HEK293 (cell line): ENCODE measurements around the gene RABEP1.
A peak's percentile ranks its signal among the peaks of the same experiment; 100 is the strongest.

Experiments used
- HOXD13 ChIP-seq: sonication (generic); formaldehyde crosslinking; IDR thresholded peaks from 2 replicates; pipeline ENCODE4 v1.8.0; 2022; ENCODE audit warnings: missing genetic modification reagents, borderline replicate concordance
- SP7 ChIP-seq: fragments of 450-650 bp; formaldehyde crosslinking; IDR thresholded peaks from 2 replicates; pipeline ENCODE4 v1.5.1; 2016; ENCODE audit warnings: missing biosample characterization, missing genetic modification characterization
- ZFP3 ChIP-seq: fragments of 450-650 bp; formaldehyde crosslinking; IDR thresholded peaks from 2 replicates; pipeline ENCODE4 v1.5.1; 2016; ENCODE audit warnings: low read depth, missing biosample characterization, missing genetic modification characterization
- ZFP69B ChIP-seq: fragments of 450-650 bp; formaldehyde crosslinking; IDR thresholded peaks from 2 replicates; pipeline ENCODE4 v1.5.1; 2016; ENCODE audit warnings: missing biosample characterization, missing genetic modification characterization
- ZNF146 ChIP-seq: fragments of 450-650 bp; formaldehyde crosslinking; IDR thresholded peaks from 2 replicates; pipeline ENCODE4 v1.5.1; 2016; ENCODE audit warnings: missing biosample characterization, missing genetic modification characterization
- ZNF174 ChIP-seq: fragments of 450-650 bp; formaldehyde crosslinking; IDR thresholded peaks from 2 replicates; pipeline ENCODE4 v1.5.0; 2017; ENCODE audit warnings: missing biosample characterization, mild to moderate bottlenecking, missing genetic modification characterization
- ZNF175 ChIP-seq: fragments of 450-650 bp; formaldehyde crosslinking; IDR thresholded peaks from 2 replicates; pipeline ENCODE4 v1.5.1; 2016; ENCODE audit warnings: missing biosample characterization, missing genetic modification characterization
- ZNF2 ChIP-seq: fragments of 450-650 bp; formaldehyde crosslinking; IDR thresholded peaks from 2 replicates; pipeline ENCODE4 v1.5.1; 2016; ENCODE audit warnings: missing biosample characterization, missing genetic modification characterization
- ZNF202 ChIP-seq: fragments of 450-650 bp; formaldehyde crosslinking; IDR thresholded peaks from 2 replicates; pipeline ENCODE4 v1.5.1; 2016; ENCODE audit warnings: missing biosample characterization, missing genetic modification characterization, borderline replicate concordance
- ZNF211 ChIP-seq: fragments of 450-650 bp; formaldehyde crosslinking; IDR thresholded peaks from 2 replicates; pipeline ENCODE4 v1.5.1; 2016; ENCODE audit warnings: low read depth, missing biosample characterization, missing genetic modification characterization
- ZNF404 ChIP-seq: fragments of 450-650 bp; formaldehyde crosslinking; IDR thresholded peaks from 2 replicates; pipeline ENCODE4 v1.5.1; 2017; ENCODE audit warnings: missing biosample characterization, missing genetic modification characterization
- ZNF416 ChIP-seq: fragments of 450-650 bp; formaldehyde crosslinking; IDR thresholded peaks from 2 replicates; pipeline ENCODE4 v1.5.1; 2016; ENCODE audit warnings: missing biosample characterization, missing genetic modification characterization
- ZNF510 ChIP-seq: fragments of 450-650 bp; formaldehyde crosslinking; IDR thresholded peaks from 2 replicates; pipeline ENCODE4 v1.5.1; 2018; ENCODE audit warnings: mild to moderate bottlenecking, missing genetic modification characterization, missing biosample characterization; ENCODE audit not compliant: insufficient replicate concordance
- ZNF548 ChIP-seq: fragments of 450-650 bp; formaldehyde crosslinking; IDR thresholded peaks from 2 replicates; pipeline ENCODE4 v1.5.1; 2016; ENCODE audit warnings: missing biosample characterization, missing genetic modification characterization
- ZNF600 ChIP-seq: fragments of 450-650 bp; formaldehyde crosslinking; IDR thresholded peaks from 2 replicates; pipeline ENCODE4 v1.5.1; 2016; ENCODE audit warnings: missing biosample characterization, missing genetic modification characterization
- ZNF776 ChIP-seq: fragments of 450-650 bp; formaldehyde crosslinking; IDR thresholded peaks from 2 replicates; pipeline ENCODE4 v1.5.0; 2017; ENCODE audit warnings: missing biosample characterization, missing genetic modification characterization, borderline replicate concordance
- TF ChIP-seq, protein P1 (sequence below): fragments of 450-650 bp; formaldehyde crosslinking; IDR thresholded peaks from 2 replicates; pipeline ENCODE4; 2016; ENCODE audit warnings: missing biosample characterization, missing genetic modification characterization
- TF ChIP-seq, protein P2 (sequence below): fragments of 450-650 bp; formaldehyde crosslinking; IDR thresholded peaks from 2 replicates; pipeline ENCODE4 v1.5.0; 2017; ENCODE audit warnings: missing biosample characterization, missing genetic modification characterization, borderline replicate concordance
- TF ChIP-seq, protein P3 (sequence below): fragments of 450-650 bp; formaldehyde crosslinking; IDR thresholded peaks from 2 replicates; pipeline ENCODE4 v1.5.1; 2016; ENCODE audit warnings: missing biosample characterization, missing genetic modification characterization
- TF ChIP-seq, protein P4 (sequence below): fragments of 450-650 bp; formaldehyde crosslinking; IDR thresholded peaks from 2 replicates; pipeline ENCODE4 v1.5.1; 2016; ENCODE audit warnings: missing biosample characterization, missing genetic modification characterization
- TF ChIP-seq, protein P5 (sequence below): fragments of 450-650 bp; formaldehyde crosslinking; IDR thresholded peaks from 2 replicates; pipeline ENCODE4 v1.5.1; 2016; ENCODE audit warnings: missing biosample characterization, missing genetic modification characterization
- TF ChIP-seq, protein P6 (sequence below): fragments of 450-650 bp; IDR thresholded peaks from 2 replicates; pipeline ENCODE4 v1.5.1; 2018; ENCODE audit warnings: missing biosample characterization, mild to moderate bottlenecking, missing genetic modification characterization
- TF ChIP-seq, protein P7 (sequence below): fragments of 450-650 bp; formaldehyde crosslinking; IDR thresholded peaks from 2 replicates; pipeline ENCODE4 v1.5.1; 2016; ENCODE audit warnings: missing biosample characterization, missing genetic modification characterization

The RABEP1 gene

DNA sequence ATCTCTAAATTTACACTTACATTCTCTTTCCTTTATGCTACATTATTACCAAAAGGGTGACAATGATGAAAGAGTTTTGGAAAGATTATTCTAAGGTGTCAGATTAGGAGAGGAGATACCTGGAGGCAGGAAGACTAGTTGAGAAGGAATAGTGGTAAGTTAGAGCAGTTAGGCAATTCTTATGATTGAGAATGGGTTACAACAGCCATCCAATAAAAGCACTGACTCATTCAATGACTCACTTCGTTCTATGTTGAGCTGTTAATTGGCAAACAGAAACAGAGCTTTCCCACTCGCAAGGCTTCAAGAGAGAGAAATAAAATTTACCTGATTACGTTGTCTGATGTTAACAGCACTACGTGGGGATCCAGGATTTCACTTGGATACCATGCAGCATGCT, 131.6 kb downstream of the RABEP1 start (continued):
- TF ChIP-seq, protein P1, sequence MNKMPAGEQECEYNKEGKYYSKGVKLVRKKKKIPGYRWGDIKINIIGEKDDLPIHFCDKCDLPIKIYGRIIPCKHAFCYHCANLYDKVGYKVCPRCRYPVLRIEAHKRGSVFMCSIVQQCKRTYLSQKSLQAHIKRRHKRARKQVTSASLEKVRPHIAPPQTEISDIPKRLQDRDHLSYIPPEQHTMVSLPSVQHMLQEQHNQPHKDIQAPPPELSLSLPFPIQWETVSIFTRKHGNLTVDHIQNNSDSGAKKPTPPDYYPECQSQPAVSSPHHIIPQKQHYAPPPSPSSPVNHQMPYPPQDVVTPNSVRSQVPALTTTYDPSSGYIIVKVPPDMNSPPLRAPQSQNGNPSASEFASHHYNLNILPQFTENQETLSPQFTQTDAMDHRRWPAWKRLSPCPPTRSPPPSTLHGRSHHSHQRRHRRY, result no peak
- TF ChIP-seq ZNF404 (tag by site-specific recombination) (no peak), ZFP69B (tag by site-specific recombination) (0 out of 2 replicates have a peak, but pooled peaks have one; percentile 57), ZNF175 (no peak), ZNF548 (tag by site-specific recombination) (no peak), ZNF776 (tag by site-specific recombination) (no peak), ZNF600 (tag by site-specific recombination) (peak; percentile 94), ZNF211 (tag by site-specific recombination) (no peak), SP7 (tag by site-specific recombination) (peak; percentile 91), ZNF174 (tag by site-specific recombination) (no peak), ZNF416 (tag by site-specific recombination) (no peak), ZFP3 (no peak), ZNF2 (tag by site-specific recombination) (0 out of 2 replicates have a peak, but pooled peaks have one; percentile 49), ZNF510 (tag by site-specific recombination) (no peak), HOXD13 (CRISPR knock-in tag) (no peak), ZNF146 (tag by site-specific recombination) (peak; percentile 66), ZNF202 (tag by site-specific recombination) (no peak)
- TF ChIP-seq, protein P2, sequence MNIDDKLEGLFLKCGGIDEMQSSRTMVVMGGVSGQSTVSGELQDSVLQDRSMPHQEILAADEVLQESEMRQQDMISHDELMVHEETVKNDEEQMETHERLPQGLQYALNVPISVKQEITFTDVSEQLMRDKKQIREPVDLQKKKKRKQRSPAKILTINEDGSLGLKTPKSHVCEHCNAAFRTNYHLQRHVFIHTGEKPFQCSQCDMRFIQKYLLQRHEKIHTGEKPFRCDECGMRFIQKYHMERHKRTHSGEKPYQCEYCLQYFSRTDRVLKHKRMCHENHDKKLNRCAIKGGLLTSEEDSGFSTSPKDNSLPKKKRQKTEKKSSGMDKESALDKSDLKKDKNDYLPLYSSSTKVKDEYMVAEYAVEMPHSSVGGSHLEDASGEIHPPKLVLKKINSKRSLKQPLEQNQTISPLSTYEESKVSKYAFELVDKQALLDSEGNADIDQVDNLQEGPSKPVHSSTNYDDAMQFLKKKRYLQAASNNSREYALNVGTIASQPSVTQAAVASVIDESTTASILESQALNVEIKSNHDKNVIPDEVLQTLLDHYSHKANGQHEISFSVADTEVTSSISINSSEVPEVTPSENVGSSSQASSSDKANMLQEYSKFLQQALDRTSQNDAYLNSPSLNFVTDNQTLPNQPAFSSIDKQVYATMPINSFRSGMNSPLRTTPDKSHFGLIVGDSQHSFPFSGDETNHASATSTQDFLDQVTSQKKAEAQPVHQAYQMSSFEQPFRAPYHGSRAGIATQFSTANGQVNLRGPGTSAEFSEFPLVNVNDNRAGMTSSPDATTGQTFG (tag by site-specific recombination), result no peak
- TF ChIP-seq, protein P3, sequence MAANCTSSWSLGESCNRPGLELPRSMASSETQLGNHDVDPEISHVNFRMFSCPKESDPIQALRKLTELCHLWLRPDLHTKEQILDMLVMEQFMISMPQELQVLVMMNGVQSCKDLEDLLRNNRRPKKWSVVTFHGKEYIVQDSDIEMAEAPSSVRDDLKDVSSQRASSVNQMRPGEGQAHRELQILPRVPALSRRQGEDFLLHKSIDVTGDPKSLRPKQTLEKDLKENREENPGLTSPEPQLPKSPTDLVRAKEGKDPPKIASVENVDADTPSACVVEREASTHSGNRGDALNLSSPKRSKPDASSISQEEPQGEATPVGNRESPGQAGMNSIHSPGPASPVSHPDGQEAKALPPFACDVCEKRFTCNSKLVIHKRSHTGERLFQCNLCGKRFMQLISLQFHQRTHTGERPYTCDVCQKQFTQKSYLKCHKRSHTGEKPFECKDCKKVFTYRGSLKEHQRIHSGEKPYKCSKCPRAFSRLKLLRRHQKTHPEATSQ, result no peak
- TF ChIP-seq, protein P4, sequence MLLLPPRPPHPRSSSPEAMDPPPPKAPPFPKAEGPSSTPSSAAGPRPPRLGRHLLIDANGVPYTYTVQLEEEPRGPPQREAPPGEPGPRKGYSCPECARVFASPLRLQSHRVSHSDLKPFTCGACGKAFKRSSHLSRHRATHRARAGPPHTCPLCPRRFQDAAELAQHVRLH (tag by site-specific recombination), result no peak
- TF ChIP-seq, protein P5, sequence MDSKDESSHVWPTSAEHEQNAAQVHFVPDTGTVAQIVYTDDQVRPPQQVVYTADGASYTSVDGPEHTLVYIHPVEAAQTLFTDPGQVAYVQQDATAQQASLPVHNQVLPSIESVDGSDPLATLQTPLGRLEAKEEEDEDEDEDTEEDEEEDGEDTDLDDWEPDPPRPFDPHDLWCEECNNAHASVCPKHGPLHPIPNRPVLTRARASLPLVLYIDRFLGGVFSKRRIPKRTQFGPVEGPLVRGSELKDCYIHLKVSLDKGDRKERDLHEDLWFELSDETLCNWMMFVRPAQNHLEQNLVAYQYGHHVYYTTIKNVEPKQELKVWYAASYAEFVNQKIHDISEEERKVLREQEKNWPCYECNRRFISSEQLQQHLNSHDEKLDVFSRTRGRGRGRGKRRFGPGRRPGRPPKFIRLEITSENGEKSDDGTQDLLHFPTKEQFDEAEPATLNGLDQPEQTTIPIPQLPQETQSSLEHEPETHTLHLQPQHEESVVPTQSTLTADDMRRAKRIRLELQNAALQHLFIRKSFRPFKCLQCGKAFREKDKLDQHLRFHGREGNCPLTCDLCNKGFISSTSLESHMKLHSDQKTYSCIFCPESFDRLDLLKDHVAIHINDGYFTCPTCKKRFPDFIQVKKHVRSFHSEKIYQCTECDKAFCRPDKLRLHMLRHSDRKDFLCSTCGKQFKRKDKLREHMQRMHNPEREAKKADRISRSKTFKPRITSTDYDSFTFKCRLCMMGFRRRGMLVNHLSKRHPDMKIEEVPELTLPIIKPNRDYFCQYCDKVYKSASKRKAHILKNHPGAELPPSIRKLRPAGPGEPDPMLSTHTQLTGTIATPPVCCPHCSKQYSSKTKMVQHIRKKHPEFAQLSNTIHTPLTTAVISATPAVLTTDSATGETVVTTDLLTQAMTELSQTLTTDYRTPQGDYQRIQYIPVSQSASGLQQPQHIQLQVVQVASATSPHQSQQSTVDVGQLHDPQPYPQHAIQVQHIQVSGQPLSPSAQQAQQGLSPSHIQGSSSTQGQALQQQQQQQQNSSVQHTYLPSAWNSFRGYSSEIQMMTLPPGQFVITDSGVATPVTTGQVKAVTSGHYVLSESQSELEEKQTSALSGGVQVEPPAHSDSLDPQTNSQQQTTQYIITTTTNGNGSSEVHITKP, result peak; percentile 60; the same call in 1 of the 2 replicates
- TF ChIP-seq, protein P6, sequence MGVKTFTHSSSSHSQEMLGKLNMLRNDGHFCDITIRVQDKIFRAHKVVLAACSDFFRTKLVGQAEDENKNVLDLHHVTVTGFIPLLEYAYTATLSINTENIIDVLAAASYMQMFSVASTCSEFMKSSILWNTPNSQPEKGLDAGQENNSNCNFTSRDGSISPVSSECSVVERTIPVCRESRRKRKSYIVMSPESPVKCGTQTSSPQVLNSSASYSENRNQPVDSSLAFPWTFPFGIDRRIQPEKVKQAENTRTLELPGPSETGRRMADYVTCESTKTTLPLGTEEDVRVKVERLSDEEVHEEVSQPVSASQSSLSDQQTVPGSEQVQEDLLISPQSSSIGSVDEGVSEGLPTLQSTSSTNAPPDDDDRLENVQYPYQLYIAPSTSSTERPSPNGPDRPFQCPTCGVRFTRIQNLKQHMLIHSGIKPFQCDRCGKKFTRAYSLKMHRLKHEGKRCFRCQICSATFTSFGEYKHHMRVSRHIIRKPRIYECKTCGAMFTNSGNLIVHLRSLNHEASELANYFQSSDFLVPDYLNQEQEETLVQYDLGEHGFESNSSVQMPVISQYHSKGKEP, result no peak
- TF ChIP-seq, protein P7, sequence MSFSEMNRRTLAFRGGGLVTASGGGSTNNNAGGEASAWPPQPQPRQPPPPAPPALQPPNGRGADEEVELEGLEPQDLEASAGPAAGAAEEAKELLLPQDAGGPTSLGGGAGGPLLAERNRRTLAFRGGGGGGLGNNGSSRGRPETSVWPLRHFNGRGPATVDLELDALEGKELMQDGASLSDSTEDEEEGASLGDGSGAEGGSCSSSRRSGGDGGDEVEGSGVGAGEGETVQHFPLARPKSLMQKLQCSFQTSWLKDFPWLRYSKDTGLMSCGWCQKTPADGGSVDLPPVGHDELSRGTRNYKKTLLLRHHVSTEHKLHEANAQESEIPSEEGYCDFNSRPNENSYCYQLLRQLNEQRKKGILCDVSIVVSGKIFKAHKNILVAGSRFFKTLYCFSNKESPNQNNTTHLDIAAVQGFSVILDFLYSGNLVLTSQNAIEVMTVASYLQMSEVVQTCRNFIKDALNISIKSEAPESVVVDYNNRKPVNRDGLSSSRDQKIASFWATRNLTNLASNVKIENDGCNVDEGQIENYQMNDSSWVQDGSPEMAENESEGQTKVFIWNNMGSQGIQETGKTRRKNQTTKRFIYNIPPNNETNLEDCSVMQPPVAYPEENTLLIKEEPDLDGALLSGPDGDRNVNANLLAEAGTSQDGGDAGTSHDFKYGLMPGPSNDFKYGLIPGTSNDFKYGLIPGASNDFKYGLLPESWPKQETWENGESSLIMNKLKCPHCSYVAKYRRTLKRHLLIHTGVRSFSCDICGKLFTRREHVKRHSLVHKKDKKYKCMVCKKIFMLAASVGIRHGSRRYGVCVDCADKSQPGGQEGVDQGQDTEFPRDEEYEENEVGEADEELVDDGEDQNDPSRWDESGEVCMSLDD (tag by site-specific recombination), result no peak
